ENCODE data around the gene SLC22A6.

Gene SLC22A6

DNA sequence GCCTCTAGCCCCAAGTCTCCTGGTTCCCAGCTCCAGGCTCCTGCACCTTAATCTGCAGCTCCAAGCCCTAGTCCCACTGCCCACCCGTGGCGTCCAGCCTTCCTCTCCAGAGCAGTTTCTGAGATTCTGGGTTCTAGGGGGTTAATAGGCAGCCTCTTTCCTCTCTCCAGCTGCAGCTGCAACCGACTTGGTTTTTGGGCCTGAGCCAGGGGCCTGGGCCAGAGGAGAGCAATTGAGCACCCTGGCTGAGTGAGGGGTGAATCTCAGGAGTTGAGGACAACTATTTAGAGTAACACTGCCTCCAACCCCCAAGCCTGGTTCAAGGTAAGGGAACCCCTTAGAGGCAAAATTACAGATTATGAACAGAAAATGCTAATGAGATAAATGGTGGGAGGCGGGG is 54.6 kb downstream of the SLC22A6 start:
- DNase-seq: no peak

GRCh38 chr11:62928011-62928410 is 56.8 kb downstream of the SLC22A6 start:
- no peak for DNase-seq

- DNase-seq: no peak
Measured at GRCh38 chr11:62926680-62927455, 57.9 kb downstream of the SLC22A6 start.

Data from NCI-H510A treated with DMSO at 0.1 percent for 48 hours (cell line).